ENCODE results near the gene CDC42. TPM values are rescaled to one million over a fixed set of nuclear protein-coding genes. Genes with fewer than 3 reads are reported as not detected.

Gene CDC42
- total and polyA plus RNA-seq, 2 experiments from 2014 or later, result 119 to 184 TPM

DNA sequence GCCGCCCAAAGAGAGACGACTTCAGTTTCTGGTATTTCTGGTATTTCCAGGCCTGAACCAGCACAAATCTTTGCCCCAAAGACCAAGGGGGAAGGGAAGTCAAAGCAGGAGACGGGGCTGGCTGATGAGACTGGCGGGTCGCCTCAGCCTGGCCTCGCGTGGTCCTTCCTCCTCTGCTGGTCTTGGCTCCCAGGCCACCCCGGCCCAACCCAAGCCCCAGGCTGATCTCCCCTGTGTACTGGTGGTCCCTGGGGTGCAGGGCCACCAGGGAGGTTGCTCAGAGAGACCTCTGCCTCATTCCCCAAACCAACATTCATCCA is 70.5 kb downstream of the CDC42 start:
- DNase-seq (ENCODE audit: low spot score) (no peak), ATAC-seq (no peak)
- TF ChIP-seq, protein P1, sequence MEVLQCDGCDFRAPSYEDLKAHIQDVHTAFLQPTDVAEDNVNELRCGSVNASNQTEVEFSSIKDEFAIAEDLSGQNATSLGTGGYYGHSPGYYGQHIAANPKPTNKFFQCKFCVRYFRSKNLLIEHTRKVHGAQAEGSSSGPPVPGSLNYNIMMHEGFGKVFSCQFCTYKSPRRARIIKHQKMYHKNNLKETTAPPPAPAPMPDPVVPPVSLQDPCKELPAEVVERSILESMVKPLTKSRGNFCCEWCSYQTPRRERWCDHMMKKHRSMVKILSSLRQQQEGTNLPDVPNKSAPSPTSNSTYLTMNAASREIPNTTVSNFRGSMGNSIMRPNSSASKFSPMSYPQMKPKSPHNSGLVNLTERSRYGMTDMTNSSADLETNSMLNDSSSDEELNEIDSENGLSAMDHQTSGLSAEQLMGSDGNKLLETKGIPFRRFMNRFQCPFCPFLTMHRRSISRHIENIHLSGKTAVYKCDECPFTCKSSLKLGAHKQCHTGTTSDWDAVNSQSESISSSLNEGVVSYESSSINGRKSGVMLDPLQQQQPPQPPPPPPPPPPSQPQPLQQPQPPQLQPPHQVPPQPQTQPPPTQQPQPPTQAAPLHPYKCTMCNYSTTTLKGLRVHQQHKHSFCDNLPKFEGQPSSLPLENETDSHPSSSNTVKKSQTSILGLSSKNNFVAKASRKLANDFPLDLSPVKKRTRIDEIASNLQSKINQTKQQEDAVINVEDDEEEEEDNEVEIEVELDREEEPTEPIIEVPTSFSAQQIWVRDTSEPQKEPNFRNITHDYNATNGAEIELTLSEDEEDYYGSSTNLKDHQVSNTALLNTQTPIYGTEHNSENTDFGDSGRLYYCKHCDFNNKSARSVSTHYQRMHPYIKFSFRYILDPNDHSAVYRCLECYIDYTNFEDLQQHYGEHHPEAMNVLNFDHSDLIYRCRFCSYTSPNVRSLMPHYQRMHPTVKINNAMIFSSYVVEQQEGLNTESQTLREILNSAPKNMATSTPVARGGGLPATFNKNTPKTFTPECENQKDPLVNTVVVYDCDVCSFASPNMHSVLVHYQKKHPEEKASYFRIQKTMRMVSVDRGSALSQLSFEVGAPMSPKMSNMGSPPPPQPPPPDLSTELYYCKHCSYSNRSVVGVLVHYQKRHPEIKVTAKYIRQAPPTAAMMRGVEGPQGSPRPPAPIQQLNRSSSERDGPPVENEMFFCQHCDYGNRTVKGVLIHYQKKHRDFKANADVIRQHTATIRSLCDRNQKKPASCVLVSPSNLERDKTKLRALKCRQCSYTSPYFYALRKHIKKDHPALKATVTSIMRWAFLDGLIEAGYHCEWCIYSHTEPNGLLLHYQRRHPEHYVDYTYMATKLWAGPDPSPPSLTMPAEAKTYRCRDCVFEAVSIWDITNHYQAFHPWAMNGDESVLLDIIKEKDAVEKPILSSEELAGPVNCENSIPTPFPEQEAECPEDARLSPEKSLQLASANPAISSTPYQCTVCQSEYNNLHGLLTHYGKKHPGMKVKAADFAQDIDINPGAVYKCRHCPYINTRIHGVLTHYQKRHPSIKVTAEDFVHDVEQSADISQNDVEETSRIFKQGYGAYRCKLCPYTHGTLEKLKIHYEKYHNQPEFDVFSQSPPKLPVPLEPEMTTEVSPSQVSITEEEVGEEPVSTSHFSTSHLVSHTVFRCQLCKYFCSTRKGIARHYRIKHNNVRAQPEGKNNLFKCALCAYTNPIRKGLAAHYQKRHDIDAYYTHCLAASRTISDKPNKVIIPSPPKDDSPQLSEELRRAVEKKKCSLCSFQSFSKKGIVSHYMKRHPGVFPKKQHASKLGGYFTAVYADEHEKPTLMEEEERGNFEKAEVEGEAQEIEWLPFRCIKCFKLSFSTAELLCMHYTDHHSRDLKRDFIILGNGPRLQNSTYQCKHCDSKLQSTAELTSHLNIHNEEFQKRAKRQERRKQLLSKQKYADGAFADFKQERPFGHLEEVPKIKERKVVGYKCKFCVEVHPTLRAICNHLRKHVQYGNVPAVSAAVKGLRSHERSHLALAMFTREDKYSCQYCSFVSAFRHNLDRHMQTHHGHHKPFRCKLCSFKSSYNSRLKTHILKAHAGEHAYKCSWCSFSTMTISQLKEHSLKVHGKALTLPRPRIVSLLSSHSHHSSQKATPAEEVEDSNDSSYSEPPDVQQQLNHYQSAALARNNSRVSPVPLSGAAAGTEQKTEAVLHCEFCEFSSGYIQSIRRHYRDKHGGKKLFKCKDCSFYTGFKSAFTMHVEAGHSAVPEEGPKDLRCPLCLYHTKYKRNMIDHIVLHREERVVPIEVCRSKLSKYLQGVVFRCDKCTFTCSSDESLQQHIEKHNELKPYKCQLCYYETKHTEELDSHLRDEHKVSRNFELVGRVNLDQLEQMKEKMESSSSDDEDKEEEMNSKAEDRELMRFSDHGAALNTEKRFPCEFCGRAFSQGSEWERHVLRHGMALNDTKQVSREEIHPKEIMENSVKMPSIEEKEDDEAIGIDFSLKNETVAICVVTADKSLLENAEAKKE (CRISPR knock-in tag; IDR thresholded peaks at IDR 0.05), result no peak
- TF ChIP-seq ZNF331 (CRISPR knock-in tag; IDR thresholded peaks at IDR 0.05; ENCODE audit: low read depth), result no peak
- TF ChIP-seq JUNB (IDR thresholded peaks at IDR 0.05; ENCODE audit: unreplicated experiment), result no peak
- TF ChIP-seq STAT1 (IDR thresholded peaks at IDR 0.05; ENCODE audit: unreplicated experiment), result no peak
- TF ChIP-seq, protein P2, sequence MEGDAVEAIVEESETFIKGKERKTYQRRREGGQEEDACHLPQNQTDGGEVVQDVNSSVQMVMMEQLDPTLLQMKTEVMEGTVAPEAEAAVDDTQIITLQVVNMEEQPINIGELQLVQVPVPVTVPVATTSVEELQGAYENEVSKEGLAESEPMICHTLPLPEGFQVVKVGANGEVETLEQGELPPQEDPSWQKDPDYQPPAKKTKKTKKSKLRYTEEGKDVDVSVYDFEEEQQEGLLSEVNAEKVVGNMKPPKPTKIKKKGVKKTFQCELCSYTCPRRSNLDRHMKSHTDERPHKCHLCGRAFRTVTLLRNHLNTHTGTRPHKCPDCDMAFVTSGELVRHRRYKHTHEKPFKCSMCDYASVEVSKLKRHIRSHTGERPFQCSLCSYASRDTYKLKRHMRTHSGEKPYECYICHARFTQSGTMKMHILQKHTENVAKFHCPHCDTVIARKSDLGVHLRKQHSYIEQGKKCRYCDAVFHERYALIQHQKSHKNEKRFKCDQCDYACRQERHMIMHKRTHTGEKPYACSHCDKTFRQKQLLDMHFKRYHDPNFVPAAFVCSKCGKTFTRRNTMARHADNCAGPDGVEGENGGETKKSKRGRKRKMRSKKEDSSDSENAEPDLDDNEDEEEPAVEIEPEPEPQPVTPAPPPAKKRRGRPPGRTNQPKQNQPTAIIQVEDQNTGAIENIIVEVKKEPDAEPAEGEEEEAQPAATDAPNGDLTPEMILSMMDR (conservative IDR thresholded peaks at IDR 0.05; ENCODE audit: low read depth in 2 of 2), result no peak
- TF ChIP-seq EZH2phosphoT487 (IDR thresholded peaks at IDR 0.05; ENCODE audit: unreplicated experiment), result no peak
- no peak for TF ChIP-seq NANOG (IDR thresholded peaks at IDR 0.05; ENCODE audit: borderline replicate concordance)
- no peak for TF ChIP-seq ZNF114 (CRISPR knock-in tag; IDR thresholded peaks at IDR 0.05)
- Histone ChIP-seq H2AFZ (no peak overlapping the region), H3K27me3 (ENCODE audit: insufficient read depth) (no peaks in the 10 kb centered on the region), H3K4me3 (no peak overlapping the region), H3K79me2 (replicated peaks; ENCODE audit: insufficient read depth) (no peaks in the 10 kb centered on the region), H3F3A (replicated peaks; ENCODE audit: low read depth) (no peaks in the 10 kb centered on the region), H3K36me3 (ENCODE audit: insufficient read depth) (no peaks in the 10 kb centered on the region), H3K9me2 (ENCODE audit: insufficient read depth) (no peaks in the 10 kb centered on the region), H4K20me1 (replicated peaks; ENCODE audit: insufficient read depth) (no peaks in the 10 kb centered on the region), H3K4me2 (no peak overlapping the region), H3K27ac (ENCODE audit: low read depth) (no peak overlapping the region), H3K4me1 (ENCODE audit: insufficient read depth) (peaks cover 8% of the 10 kb centered on the region; the same call in 1 of the 2 replicates)
- Mint-ChIP-seq H3K4me1 (peaks cover 28% of the 10 kb centered on the region), H3K27ac (no peak overlapping the region), H3K4me3 (no peak overlapping the region), H3K27me3 (ENCODE audit: insufficient read depth, low read depth, poor library complexity) (peaks cover 11% of the 10 kb centered on the region), H3K36me3 (ENCODE audit: low read depth) (no peaks in the 10 kb centered on the region), H3K9me3 (no peaks in the 10 kb centered on the region)
